Activated T-cell treated with anti-CD3 and anti-CD28 coated beads, Interleukin-2, amount 50 U/mL, for 24 hours (primary cell): ENCODE results near the gene ZCWPW2.

Source experiments
- DNase-seq: peaks from one replicate; pipeline ENCODE4 v3.0.0-alpha.2; 2020
- H3K27ac Mint-ChIP-seq: 2 replicates; pipeline ENCODE4 v1.8.0; 2020; ENCODE audit warnings: mild to moderate bottlenecking, mixed read lengths
- H3K27me3 Mint-ChIP-seq: 2 replicates; pipeline ENCODE4 v1.8.0; 2020; ENCODE audit warnings: mixed read lengths
- H3K36me3 Mint-ChIP-seq: 2 replicates; pipeline ENCODE4 v1.8.0; 2020; ENCODE audit warnings: low read depth, mixed read lengths
- H3K4me1 Mint-ChIP-seq: 2 replicates; pipeline ENCODE4 v1.8.0; 2020; ENCODE audit warnings: low read depth, mixed read lengths
- H3K4me3 Mint-ChIP-seq: 2 replicates; pipeline ENCODE4 v1.8.0; 2020; ENCODE audit warnings: mild to moderate bottlenecking, moderate library complexity, mixed read lengths
- H3K9me3 Mint-ChIP-seq: 2 replicates; pipeline ENCODE4 v1.8.0; 2020; ENCODE audit warnings: mixed read lengths

The ZCWPW2 gene

DNA sequence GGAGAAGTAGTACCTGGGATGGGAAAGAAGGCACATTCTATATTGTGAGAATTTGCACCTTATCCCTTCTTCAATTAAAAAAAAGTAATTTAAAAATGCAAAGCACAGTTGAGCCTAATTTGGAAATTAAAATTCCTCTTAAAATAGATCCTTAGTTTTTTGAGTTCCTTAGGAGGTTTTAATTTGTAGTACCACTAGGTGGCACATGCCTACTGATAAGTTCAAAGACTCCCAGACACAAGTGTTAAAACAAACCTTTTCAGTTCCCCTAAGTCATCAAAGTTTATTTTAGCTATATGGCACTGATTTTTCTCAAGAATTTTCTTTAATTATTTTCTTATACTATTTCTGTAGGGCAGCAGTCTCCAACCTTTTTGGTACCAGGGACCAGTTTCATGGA is 127.7 kb downstream of the ZCWPW2 start:
- Mint-ChIP-seq H3K4me1 (no peaks in the 10 kb centered on the region), H3K27me3 (no peaks in the 10 kb centered on the region), H3K27ac (no peak overlapping the region), H3K9me3 (peaks cover 4% of the 10 kb centered on the region), H3K36me3 (no peaks in the 10 kb centered on the region), H3K4me3 (no peak overlapping the region)
- no peak for DNase-seq

DNA sequence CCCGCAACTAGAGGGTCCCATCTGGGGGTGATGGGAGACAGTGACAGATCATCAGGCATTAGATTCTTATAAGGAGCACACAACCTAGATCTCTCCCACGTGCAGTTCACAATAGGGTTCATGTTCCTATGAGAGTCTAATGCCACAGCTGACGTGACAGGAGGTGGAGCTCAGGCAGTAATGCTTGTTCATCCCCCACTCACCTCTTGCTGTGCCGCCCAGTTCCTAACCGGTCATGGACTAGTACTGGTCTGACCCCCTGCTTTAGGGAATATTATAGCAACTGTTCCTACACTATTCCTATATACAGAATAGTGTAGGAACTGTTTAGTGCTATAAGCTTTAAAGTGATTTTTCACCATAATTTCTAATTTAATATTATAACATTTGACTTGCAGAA is 128.2 kb downstream of the ZCWPW2 start:
- Mint-ChIP-seq H3K27ac (no peak overlapping the region), H3K36me3 (no peaks in the 10 kb centered on the region)

DNA sequence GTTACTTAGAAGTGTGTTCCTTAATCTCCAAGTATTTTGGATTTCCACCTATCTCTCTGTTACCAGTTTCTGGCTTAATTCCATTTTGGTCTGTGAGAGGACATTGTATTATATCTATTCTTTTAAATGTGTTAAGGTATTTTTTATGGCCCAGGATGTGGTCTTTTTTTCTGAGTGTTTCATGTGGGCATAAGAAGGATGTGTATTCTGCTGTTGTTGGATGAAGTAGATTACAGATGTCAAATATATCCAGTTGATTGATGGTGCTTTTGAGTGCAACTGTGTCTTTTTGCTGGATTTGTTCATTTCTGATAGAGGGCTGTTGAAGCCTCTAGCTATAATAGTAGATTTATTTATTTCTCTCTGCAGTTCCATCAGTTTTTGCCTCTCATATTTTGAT is 136.6 kb downstream of the ZCWPW2 start:
- Mint-ChIP-seq H3K4me1 (peaks cover 5% of the 10 kb centered on the region), H3K36me3 (no peaks in the 10 kb centered on the region), H3K27me3 (no peaks in the 10 kb centered on the region), H3K4me3 (no peak overlapping the region), H3K9me3 (peaks cover 18% of the 10 kb centered on the region), H3K27ac (no peak overlapping the region)
- no peak for DNase-seq

More for the DNA sequence above, 128.2 kb downstream of the ZCWPW2 start:
- no peak for DNase-seq
- H3K4me1 Mint-ChIP-seq, result no peaks in the 10 kb centered on the region
- no peak overlapping the region for H3K4me3 Mint-ChIP-seq
- H3K27me3 Mint-ChIP-seq, result no peaks in the 10 kb centered on the region
- H3K9me3 Mint-ChIP-seq, result peaks cover 4% of the 10 kb centered on the region

DNA sequence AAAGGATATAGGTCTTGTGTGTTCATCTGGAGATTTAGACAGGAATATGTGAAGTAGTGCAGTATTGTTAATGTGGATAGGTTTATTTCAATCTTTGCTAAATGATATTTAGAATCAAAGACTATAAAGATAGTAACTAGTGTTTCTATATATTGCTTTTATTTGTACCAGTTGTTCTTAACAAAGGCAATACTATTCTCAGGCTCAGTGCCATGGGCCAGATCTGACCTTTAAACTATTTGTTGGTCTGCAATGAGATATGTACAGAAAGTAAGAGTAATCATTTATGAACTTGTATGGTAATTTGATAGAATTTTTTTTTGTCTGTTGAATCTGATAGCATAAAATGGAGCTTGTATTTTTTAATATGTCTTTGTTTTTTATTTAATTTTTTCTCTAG is 146.8 kb downstream of the ZCWPW2 start:
- H3K27ac Mint-ChIP-seq, result no peak overlapping the region
- H3K4me1 Mint-ChIP-seq, result no peaks in the 10 kb centered on the region
- no peaks in the 10 kb centered on the region for H3K27me3 Mint-ChIP-seq
- H3K4me3 Mint-ChIP-seq, result no peak overlapping the region
- no peaks in the 10 kb centered on the region for H3K36me3 Mint-ChIP-seq
- no peak for DNase-seq
- H3K9me3 Mint-ChIP-seq, result peaks cover 4% of the 10 kb centered on the region

DNA sequence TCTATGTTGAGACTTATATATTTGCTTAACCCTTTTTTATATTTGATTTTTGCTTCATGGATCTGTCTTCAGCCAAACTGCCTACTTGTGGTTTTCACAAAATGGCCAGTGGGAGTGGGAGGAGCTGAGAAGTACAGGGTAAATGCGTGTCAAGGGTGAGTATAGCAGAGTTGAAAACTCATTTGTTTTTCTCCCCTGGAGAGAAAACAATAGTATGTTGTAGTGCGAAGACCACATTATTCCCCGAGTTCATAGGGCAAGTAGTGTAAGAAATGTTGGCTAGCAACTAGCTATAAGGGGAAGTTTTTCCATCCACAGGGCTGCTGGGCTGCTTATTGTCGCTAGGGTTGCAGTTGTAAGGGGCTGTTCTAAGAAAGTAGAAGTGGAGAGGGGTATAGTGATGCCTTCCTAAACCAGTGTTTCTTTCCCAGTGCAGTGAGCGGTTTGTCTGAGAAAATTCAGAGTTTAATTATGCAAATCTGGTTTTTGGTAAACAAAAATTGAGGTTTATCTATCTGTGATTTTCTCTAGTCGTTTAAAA is 153.9 kb downstream of the ZCWPW2 start:
- H3K4me3 Mint-ChIP-seq, result no peak overlapping the region
- no peaks in the 10 kb centered on the region for H3K4me1 Mint-ChIP-seq
- no peaks in the 10 kb centered on the region for H3K9me3 Mint-ChIP-seq
- no peaks in the 10 kb centered on the region for H3K27me3 Mint-ChIP-seq
- DNase-seq, result no peak
- H3K27ac Mint-ChIP-seq, result no peak overlapping the region
- no peaks in the 10 kb centered on the region for H3K36me3 Mint-ChIP-seq

DNA sequence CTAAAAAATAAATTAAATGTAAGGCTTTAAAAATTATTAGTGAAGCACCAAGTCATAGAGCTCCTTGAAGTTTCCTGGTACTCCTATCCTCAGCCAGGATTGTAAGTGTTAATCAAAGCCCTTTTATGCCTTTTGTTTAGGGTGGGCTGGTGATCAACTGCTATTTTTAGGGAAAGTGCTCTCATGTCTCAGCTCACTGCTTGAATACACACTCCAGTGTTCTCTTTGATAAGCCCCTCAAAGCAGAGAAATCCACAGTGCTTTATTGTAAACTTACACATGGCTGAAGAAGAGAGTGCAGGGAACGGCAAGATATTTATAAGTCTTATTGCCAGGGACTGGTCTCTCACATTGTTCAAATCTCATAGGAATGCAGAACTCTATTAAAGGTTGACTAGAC is 156.5 kb downstream of the ZCWPW2 start:
- DNase-seq, result no peak
- Mint-ChIP-seq H3K4me3 (no peak overlapping the region), H3K27ac (no peak overlapping the region), H3K36me3 (no peaks in the 10 kb centered on the region), H3K27me3 (no peaks in the 10 kb centered on the region), H3K9me3 (no peaks in the 10 kb centered on the region), H3K4me1 (no peaks in the 10 kb centered on the region)

DNA sequence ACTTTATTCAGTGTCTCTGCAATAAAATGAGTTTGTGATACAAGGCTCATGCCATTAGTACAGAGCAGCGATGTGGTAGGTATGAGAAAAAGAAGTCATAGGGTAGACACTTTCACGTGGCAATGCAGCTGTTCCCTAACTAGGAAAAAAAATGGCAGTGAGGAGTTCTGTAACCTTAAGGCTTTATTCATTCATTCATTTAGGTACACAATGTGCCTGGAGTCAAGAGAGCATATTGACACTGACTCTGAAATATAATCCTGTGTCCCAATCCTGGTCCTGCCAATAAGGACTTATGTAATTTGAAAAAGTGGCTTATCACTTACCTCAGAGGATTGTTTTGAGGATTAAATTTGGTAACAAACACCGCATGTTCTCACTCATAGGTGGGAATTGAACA is 173.1 kb downstream of the ZCWPW2 start:
- Mint-ChIP-seq H3K9me3 (no peaks in the 10 kb centered on the region), H3K4me1 (no peaks in the 10 kb centered on the region), H3K36me3 (no peaks in the 10 kb centered on the region), H3K27me3 (no peaks in the 10 kb centered on the region), H3K4me3 (no peak overlapping the region), H3K27ac (no peak overlapping the region)
- no peak for DNase-seq

DNA sequence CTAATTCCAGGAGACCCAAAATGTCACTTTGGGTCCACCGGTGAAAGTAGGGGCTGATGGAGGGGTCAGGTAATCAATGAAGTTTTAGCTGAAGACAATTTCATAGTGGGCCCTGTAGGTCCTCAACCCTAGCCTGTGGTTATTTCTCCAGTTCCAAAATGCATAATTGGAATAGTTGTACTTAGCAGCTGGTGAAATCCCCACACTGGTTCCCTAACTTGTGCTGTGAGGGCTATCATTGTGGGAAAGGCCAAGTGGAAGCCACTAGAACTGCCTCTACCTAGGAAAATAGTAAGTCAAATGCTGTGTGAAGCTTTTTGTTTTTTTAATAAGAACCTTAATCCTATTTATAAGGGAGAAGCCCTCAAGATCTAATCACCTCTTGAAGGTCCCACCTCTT is 193.8 kb downstream of the ZCWPW2 start:
- no peaks in the 10 kb centered on the region for H3K36me3 Mint-ChIP-seq
- H3K4me1 Mint-ChIP-seq, result no peaks in the 10 kb centered on the region

DNA sequence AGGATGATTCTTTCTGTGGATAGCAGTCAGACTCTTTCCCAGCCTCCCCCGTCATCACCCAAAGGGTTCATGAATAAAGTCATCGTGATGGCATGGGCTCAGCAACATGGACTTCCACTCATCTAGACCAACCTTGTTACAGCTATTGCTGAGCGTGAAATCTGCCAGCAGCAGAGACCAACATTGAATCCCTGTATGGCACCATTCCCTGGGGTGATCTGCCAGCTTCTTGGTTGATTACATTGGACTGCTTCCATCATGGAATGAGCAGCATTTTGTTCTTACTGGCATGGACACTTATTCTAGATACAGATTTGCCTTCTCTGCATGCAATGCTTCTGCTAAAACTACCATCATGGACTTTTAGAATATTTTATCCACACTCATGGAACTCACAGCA is 195.7 kb downstream of the ZCWPW2 start:
- no peaks in the 10 kb centered on the region for H3K4me1 Mint-ChIP-seq
- no peak overlapping the region for H3K4me3 Mint-ChIP-seq
- H3K27me3 Mint-ChIP-seq, result no peaks in the 10 kb centered on the region
- H3K36me3 Mint-ChIP-seq, result no peaks in the 10 kb centered on the region
- no peak overlapping the region for H3K27ac Mint-ChIP-seq
- peaks cover 37% of the 10 kb centered on the region for H3K9me3 Mint-ChIP-seq
- DNase-seq, result no peak

More for the DNA sequence above, 193.8 kb downstream of the ZCWPW2 start:
- Mint-ChIP-seq H3K9me3 (peaks cover 37% of the 10 kb centered on the region), H3K4me3 (no peak overlapping the region), H3K27ac (no peak overlapping the region), H3K27me3 (no peaks in the 10 kb centered on the region)
- no peak for DNase-seq

DNA sequence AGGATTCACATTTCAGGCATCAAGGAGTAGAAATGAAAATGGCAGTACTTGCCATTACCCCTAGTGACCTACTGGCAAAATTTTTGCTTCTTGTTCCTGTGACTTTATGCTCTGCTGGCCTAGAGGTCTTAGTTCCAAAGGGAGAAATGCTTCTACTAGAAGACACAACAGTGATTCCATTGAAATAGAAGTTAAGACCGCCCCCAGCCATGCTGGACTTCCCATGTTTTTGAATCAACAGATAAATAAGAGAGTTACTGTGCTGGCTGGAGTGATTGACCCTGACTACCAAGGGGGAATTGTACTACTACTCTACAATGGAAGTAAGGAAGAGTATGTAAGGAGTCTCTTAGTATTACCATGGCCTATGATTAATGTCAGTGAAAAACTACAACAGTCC is 196.3 kb downstream of the ZCWPW2 start:
- no peaks in the 10 kb centered on the region for H3K4me1 Mint-ChIP-seq
- H3K27ac Mint-ChIP-seq, result no peak overlapping the region
- H3K36me3 Mint-ChIP-seq, result no peaks in the 10 kb centered on the region
- no peak for DNase-seq
- peaks cover 35% of the 10 kb centered on the region for H3K9me3 Mint-ChIP-seq
- no peaks in the 10 kb centered on the region for H3K27me3 Mint-ChIP-seq
- no peak overlapping the region for H3K4me3 Mint-ChIP-seq

DNA sequence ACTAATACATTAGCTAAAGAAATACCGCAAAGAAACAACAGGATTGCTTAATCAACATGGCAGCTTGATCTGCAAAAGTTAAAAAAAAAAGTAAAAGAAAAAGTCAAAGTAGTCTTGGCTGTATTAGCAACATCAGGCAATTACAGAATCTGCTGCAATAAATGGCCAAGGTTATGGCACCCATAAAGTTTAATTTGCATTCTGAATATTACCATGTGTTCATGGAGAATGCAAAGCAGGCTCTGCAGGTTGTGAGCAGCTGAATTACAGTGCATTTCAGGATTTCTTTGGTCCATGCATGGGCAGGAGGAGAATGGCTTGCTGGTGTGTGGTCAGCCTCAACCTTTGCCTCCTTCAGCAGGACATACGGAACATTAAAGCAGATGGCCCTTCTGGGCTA is 199.2 kb downstream of the ZCWPW2 start:
- Mint-ChIP-seq H3K27me3 (no peaks in the 10 kb centered on the region), H3K4me3 (no peak overlapping the region), H3K9me3 (peaks cover 13% of the 10 kb centered on the region), H3K27ac (no peak overlapping the region), H3K4me1 (no peaks in the 10 kb centered on the region), H3K36me3 (no peaks in the 10 kb centered on the region)
- DNase-seq, result no peak

DNA sequence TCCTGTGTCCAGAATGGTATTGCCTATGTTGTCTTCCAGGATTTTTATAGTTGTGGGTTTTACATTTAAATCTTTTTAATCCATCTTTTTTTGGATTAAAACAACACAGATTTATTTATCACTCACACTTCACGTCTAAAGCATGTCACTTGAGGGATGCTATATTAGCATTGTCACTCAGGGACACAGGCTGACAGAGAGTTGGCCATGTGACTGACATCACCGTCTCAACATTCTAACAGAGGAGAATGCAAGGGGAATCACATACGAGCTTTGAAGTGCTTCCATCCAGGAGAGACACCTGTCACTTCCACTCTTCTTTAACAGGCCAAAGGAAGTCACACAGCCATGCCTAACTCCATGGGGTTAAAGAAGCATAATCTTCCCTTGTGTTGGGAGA is 204.7 kb downstream of the ZCWPW2 start:
- Mint-ChIP-seq H3K27me3 (no peaks in the 10 kb centered on the region), H3K4me3 (no peak overlapping the region), H3K36me3 (no peaks in the 10 kb centered on the region), H3K27ac (no peak overlapping the region), H3K4me1 (no peaks in the 10 kb centered on the region), H3K9me3 (no peaks in the 10 kb centered on the region)
- no peak for DNase-seq

DNA sequence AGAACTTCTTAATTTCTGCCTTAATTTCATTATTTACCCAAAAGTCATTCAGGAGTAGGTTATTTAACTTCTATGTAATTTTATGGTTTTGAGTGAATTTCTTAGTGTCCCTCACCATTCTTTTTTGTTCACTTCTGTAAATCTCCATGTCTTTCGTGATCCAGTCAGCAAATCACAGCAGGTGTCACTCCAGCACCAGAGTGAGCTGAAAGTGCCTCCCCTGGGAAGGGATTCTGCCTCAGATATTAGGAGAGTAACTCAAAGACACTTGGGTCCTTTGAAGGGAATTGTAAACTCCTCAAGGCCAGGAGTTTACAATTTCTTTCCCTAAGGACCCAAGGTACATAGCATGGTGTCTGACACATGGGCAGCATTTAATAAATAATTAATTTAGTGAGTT is 207.7 kb downstream of the ZCWPW2 start:
- no peaks in the 10 kb centered on the region for H3K27me3 Mint-ChIP-seq
- H3K27ac Mint-ChIP-seq, result no peak overlapping the region
- no peaks in the 10 kb centered on the region for H3K4me1 Mint-ChIP-seq
- H3K9me3 Mint-ChIP-seq, result no peaks in the 10 kb centered on the region
- no peak for DNase-seq
- H3K4me3 Mint-ChIP-seq, result no peak overlapping the region
- H3K36me3 Mint-ChIP-seq, result no peaks in the 10 kb centered on the region

DNA sequence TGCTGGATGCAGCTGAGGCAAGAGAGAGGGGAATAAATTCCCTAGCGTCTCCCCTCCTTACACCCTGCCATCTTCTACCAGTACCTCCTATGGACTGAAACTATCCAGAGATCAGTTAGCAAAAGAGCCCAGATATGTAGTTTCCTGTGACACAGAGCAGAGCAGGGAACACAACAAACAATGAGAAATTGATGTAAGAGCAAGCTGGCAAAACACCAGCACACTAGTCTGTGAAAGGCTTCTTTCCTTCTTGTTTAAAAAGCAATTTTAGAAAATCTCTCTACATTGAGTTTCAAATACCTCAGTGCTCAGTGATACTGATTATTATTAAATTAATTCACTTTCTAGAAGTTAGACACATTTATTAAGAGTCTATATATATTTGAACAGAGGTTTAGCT is 215.7 kb downstream of the ZCWPW2 start:
- Mint-ChIP-seq H3K36me3 (no peaks in the 10 kb centered on the region), H3K27me3 (no peaks in the 10 kb centered on the region), H3K4me1 (no peaks in the 10 kb centered on the region), H3K27ac (no peak overlapping the region), H3K9me3 (no peaks in the 10 kb centered on the region), H3K4me3 (no peak overlapping the region)
- DNase-seq, result no peak

DNA sequence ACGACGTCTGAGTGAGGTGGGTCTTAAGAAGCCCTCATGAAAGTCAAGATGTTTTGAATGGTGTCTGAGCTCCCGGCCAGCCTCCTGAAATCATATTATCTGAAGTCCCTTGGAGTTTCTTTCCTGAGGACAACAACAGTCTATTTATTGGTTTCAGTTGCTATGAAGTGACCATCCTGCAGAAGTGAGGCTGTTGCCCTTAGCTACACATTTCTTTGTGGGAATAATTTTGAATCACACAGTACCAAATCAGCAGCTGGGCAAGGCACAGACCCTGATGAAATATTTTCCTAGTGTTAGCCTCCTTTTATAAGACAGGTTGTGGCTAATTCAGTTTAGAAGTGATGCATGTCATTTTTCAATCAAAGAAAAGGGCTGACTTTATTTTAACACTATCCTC is 220.8 kb downstream of the ZCWPW2 start:
- no peak for DNase-seq
- Mint-ChIP-seq H3K9me3 (no peaks in the 10 kb centered on the region), H3K27me3 (peaks cover 25% of the 10 kb centered on the region), H3K4me3 (no peak overlapping the region), H3K36me3 (no peaks in the 10 kb centered on the region), H3K27ac (no peak overlapping the region), H3K4me1 (no peaks in the 10 kb centered on the region)

DNA sequence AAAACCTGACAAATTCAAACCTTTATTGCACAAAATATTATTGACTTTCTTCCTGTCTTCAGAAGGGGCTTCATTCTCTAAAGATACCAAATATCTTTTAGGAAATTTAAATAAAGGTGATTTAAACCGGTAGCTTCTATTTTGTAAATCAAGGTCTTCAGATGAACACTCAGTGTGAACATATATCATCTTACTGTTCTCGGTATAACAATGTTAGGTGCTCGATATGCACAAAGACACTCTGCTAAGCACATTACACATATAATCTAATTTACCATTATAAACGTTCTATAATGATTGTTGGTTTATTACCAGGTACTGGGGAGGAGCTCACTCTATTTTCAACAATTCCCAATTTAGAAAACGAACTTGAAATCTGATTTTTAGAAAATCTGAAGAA is 225.5 kb downstream of the ZCWPW2 start:
- Mint-ChIP-seq H3K27me3 (peaks cover 65% of the 10 kb centered on the region), H3K27ac (no peak overlapping the region), H3K36me3 (no peaks in the 10 kb centered on the region), H3K4me3 (no peak overlapping the region), H3K9me3 (no peaks in the 10 kb centered on the region), H3K4me1 (peaks cover 5% of the 10 kb centered on the region)
- DNase-seq, result no peak
